A549 treated with RU486 at 1 μM for 4 hours (cell line): ENCODE results near the gene CYP1B1. TPM values are rescaled to one million over a fixed set of nuclear protein-coding genes. Genes with fewer than 3 reads are reported as not detected.

ENCODE experiments used
- total RNA-seq: library from RNA; stranded (reverse); fragments of 200-300 nt; extraction: Qiagen RNA extraction; gene quantifications from 5 replicates; pipeline ENCODE4 v1.2.3, GENCODE V29; 2022; ENCODE audit warnings: low read depth

The CYP1B1 gene
- total RNA-seq, result 6.3 to 9.8 TPM (median 8.5 TPM) in 5 replicates

GRCh38 chr2:38075507-38076151 lies at the start of gene CYP1B1:
Gene CYP1B1, minus strand, starts transcription at chr2:38076151. Its CDS starts 763 bp downstream, at chr2:38075388.

Other genes starting within 250 kb of the CYP1B1 start
- 2.4 to 6.3 TPM (median 5.0 TPM) in 5 replicates for gene RMDN2, start 150.9 kb downstream of the CYP1B1 start, total RNA-seq